SK-N-SH (cell line): ENCODE results near the gene DVL1.

Experiments used
- CTCF ChIP-seq: fragments of 200-600 bp; sonication (generic); IDR thresholded peaks from 2 replicates; pipeline ENCODE4 v1.6.1; 2017; ENCODE audit warnings: antibody characterized with exemption, mild to moderate bottlenecking, moderate library complexity
- EP300 ChIP-seq, 2 experiments: IDR thresholded peaks; 2 replicates each; pipeline versions ENCODE4 v1.4.0 to v1.6.1; 2012; ENCODE audit warnings: borderline replicate concordance in 1 of 2, low read depth in 1 of 2, low read length in 1 of 2
- GABPA ChIP-seq: IDR thresholded peaks from 2 replicates; pipeline ENCODE4 v1.4.0; 2012; ENCODE audit warnings: low read depth, mild to moderate bottlenecking
- RAD21 ChIP-seq: IDR thresholded peaks from 2 replicates; pipeline ENCODE4 v1.6.1; 2012; ENCODE audit warnings: mild to moderate bottlenecking, low read length
- USF1 ChIP-seq: IDR thresholded peaks from 2 replicates; pipeline ENCODE4 v1.4.0; 2012; ENCODE audit warnings: low read depth, borderline replicate concordance
- YY1 ChIP-seq: IDR thresholded peaks from 2 replicates; pipeline ENCODE4 v1.4.0; 2012; ENCODE audit warnings: low read depth, mild to moderate bottlenecking

- TF ChIP-seq YY1 (no peak), CTCF (no peak), RAD21 (no peak), EP300 (IDR thresholded peaks at IDR 0.05; ENCODE audit: borderline replicate concordance in 1 of 2, low read depth in 1 of 2, low read length in 1 of 2) (no peak), USF1 (no peak), GABPA (no peak)
Measured at GRCh38 chr1:1393428-1393827, 44.2 kb upstream of the DVL1 start.
